CD4-positive, alpha-beta T cell treated with Interleukin-15 for 1 hour (primary cell): ENCODE results near the gene IRAG1.
"Not testable (repeated sequence)": the region's sequence is repeated elsewhere in the genome, so short reads cannot be mapped to it uniquely, and the experiment has no call there.

Experiments used
- DNase-seq: peaks from one replicate; pipeline ENCODE4 v3.0.0-alpha.2; 2020

IRAG1 gene

GRCh38 chr11:10708131-10708530 is 14.6 kb upstream of the IRAG1 start:
- no peak for DNase-seq

GRCh38 chr11:10701982-10702381 is 8.4 kb upstream of the IRAG1 start:
- no peak for DNase-seq

- no peak for DNase-seq
These were observed 5.5 kb upstream of the IRAG1 start for GRCh38 chr11:10699072-10699471.

GRCh38 chr11:10697323-10697620 is 3.7 kb upstream of the IRAG1 start:
- DNase-seq, result no peak

- DNase-seq, result no peak
These were observed 3.1 kb upstream of the IRAG1 start for GRCh38 chr11:10696468-10697322.

- no peak for DNase-seq
These were observed 2.3 kb upstream of the IRAG1 start for GRCh38 chr11:10695833-10696232.

GRCh38 chr11:10694486-10695239 is 1.1 kb upstream of the IRAG1 start:
- DNase-seq, result no peak

- no peak for DNase-seq
These were observed 932 bp downstream of the IRAG1 start for GRCh38 chr11:10692531-10693115.

- DNase-seq, result no peak
These were observed 5.2 kb downstream of the IRAG1 start for GRCh38 chr11:10688401-10688800.

- DNase-seq, result no peak
These were observed 7.2 kb downstream of the IRAG1 start for GRCh38 chr11:10686311-10686710.

- DNase-seq, result no peak
These were observed 10.1 kb downstream of the IRAG1 start for GRCh38 chr11:10683429-10683828.

GRCh38 chr11:10680956-10681487 is 12.5 kb downstream of the IRAG1 start:
- no peak for DNase-seq

- not testable (repeated sequence) for DNase-seq
These were observed 13.3 kb downstream of the IRAG1 start for GRCh38 chr11:10680279-10680678.

GRCh38 chr11:10679644-10680043 is 13.9 kb downstream of the IRAG1 start:
- DNase-seq, result no peak

- DNase-seq, result no peak
These were observed 15.5 kb downstream of the IRAG1 start for GRCh38 chr11:10678101-10678500.

- no peak for DNase-seq
These were observed 16.6 kb downstream of the IRAG1 start for GRCh38 chr11:10676919-10677318.

- DNase-seq, result no peak
These were observed 18.6 kb downstream of the IRAG1 start for GRCh38 chr11:10674911-10675440.

- no peak for DNase-seq
These were observed 19.1 kb downstream of the IRAG1 start for GRCh38 chr11:10674440-10674855.

- no peak for DNase-seq
These were observed 20.0 kb downstream of the IRAG1 start for GRCh38 chr11:10673501-10674062.

- DNase-seq, result no peak
These were observed 23.5 kb downstream of the IRAG1 start for GRCh38 chr11:10670099-10670498.

- no peak for DNase-seq
These were observed 24.1 kb downstream of the IRAG1 start for GRCh38 chr11:10669258-10670033.

- DNase-seq, result no peak
These were observed 26.1 kb downstream of the IRAG1 start for GRCh38 chr11:10667521-10667885.
